8988T (cell line): ENCODE data around the gene CLIC5.

Experiments used
- DNase-seq: peaks from one replicate; pipeline ENCODE4 v3.0.0; 2011

CLIC5 gene

GRCh38 chr6:45991189-45991588 is 24.5 kb downstream of the CLIC5 start:
- DNase-seq = no peak

GRCh38 chr6:45990162-45990561 is 25.5 kb downstream of the CLIC5 start:
- DNase-seq = no peak

- no peak for DNase-seq
Measured at GRCh38 chr6:45988635-45989034, 27.0 kb downstream of the CLIC5 start.

- DNase-seq = no peak
Measured at GRCh38 chr6:45987856-45988255, 27.8 kb downstream of the CLIC5 start.

- DNase-seq = no peak
Measured at GRCh38 chr6:45986746-45987274, 28.9 kb downstream of the CLIC5 start.

- DNase-seq = no peak
Measured at GRCh38 chr6:45984788-45985425, 30.8 kb downstream of the CLIC5 start.

GRCh38 chr6:45984347-45984746 is 31.3 kb downstream of the CLIC5 start:
- DNase-seq = no peak

GRCh38 chr6:45983062-45983461 is 32.6 kb downstream of the CLIC5 start:
- DNase-seq = no peak

- DNase-seq = no peak
Measured at GRCh38 chr6:45982280-45983036, 33.2 kb downstream of the CLIC5 start.

GRCh38 chr6:45981046-45981445 is 34.6 kb downstream of the CLIC5 start:
- DNase-seq = no peak

GRCh38 chr6:45979311-45979710 is 36.3 kb downstream of the CLIC5 start:
- DNase-seq = no peak

GRCh38 chr6:45974596-45974995 is 41.1 kb downstream of the CLIC5 start:
- DNase-seq = no peak

- no peak for DNase-seq
Measured at GRCh38 chr6:45972795-45973503, 42.7 kb downstream of the CLIC5 start.

- no peak for DNase-seq
Measured at GRCh38 chr6:45971287-45971686, 44.4 kb downstream of the CLIC5 start.

GRCh38 chr6:45970326-45970725 is 45.3 kb downstream of the CLIC5 start:
- DNase-seq = no peak

GRCh38 chr6:45969883-45970282 is 45.8 kb downstream of the CLIC5 start:
- no peak for DNase-seq

- no peak for DNase-seq
Measured at GRCh38 chr6:45969026-45969425, 46.6 kb downstream of the CLIC5 start.

- DNase-seq = no peak
Measured at GRCh38 chr6:45967363-45967762, 48.3 kb downstream of the CLIC5 start.

- DNase-seq = no peak
Measured at GRCh38 chr6:45966797-45967196, 48.9 kb downstream of the CLIC5 start.

- no peak for DNase-seq
Measured at GRCh38 chr6:45966340-45966739, 49.3 kb downstream of the CLIC5 start.

- peak; percentile 30 for DNase-seq
Measured at GRCh38 chr6:45965792-45966191, 49.9 kb downstream of the CLIC5 start.

- no peak for DNase-seq
Measured at GRCh38 chr6:45965007-45965406, 50.7 kb downstream of the CLIC5 start.

- no peak for DNase-seq
Measured at GRCh38 chr6:45964300-45964699, 51.4 kb downstream of the CLIC5 start.

GRCh38 chr6:45963896-45964295 is 51.8 kb downstream of the CLIC5 start:
- no peak for DNase-seq
